ENCODE measurements around the gene FXN.

The FXN gene

DNA sequence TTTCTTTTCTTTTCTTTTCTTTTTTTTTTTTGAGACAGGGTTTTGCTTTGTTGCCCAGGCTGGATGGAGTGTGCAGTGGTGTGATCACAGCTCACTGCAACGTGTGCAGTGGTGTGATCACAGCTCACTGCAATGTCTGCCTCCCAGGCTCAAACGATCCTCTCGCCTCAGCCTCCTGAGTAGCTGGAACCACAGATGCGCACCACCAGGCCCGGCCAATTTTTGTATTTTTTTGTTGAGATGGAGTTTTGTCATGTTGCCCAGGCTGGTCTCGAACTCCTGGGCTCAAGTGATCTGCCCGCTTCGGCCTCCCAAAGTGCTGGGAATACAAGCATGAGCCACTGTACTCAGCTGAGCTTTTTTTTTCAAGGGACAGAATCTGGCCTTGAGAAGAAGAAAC is 101.8 kb downstream of the FXN start:
- Histone ChIP-seq H2AFZ (ENCODE audit: low read length) (no peak overlapping the region), H3K79me2 (ENCODE audit: insufficient read depth, low read length) (no peaks in the 10 kb centered on the region)

GRCh38 chr9:69139596-69139995 is 104.0 kb downstream of the FXN start:
- Histone ChIP-seq H4K20me1 (ENCODE audit: insufficient read depth, low read length) (no peaks in the 10 kb centered on the region), H3F3A (ENCODE audit: insufficient read depth, low read length) (no peaks in the 10 kb centered on the region), H3K79me2 (ENCODE audit: insufficient read depth, low read length) (no peaks in the 10 kb centered on the region), H3K9ac (ENCODE audit: low read length) (no peak overlapping the region), H2AFZ (ENCODE audit: low read length) (no peak overlapping the region), H3K9me3 (ENCODE audit: low read length) (no peaks in the 10 kb centered on the region), H3K4me3 (ENCODE audit: low read depth, low read length, poor library complexity, severe bottlenecking) (no peak overlapping the region), H3K27me3 (ENCODE audit: insufficient read depth, low read length) (no peaks in the 10 kb centered on the region), H3K36me3 (ENCODE audit: insufficient read depth, low read length) (no peaks in the 10 kb centered on the region; the same call in 1 of the 2 replicates), H3K9me2 (ENCODE audit: low read depth, low read length) (no peaks in the 10 kb centered on the region), H3K27ac (ENCODE audit: low read depth, low read length, poor library complexity, severe bottlenecking) (no peak overlapping the region), H3K4me2 (ENCODE audit: low read length) (no peak overlapping the region), H3K4me1 (ENCODE audit: insufficient read depth, low read length, severe bottlenecking) (no peaks in the 10 kb centered on the region)
- TF ChIP-seq, protein P1, sequence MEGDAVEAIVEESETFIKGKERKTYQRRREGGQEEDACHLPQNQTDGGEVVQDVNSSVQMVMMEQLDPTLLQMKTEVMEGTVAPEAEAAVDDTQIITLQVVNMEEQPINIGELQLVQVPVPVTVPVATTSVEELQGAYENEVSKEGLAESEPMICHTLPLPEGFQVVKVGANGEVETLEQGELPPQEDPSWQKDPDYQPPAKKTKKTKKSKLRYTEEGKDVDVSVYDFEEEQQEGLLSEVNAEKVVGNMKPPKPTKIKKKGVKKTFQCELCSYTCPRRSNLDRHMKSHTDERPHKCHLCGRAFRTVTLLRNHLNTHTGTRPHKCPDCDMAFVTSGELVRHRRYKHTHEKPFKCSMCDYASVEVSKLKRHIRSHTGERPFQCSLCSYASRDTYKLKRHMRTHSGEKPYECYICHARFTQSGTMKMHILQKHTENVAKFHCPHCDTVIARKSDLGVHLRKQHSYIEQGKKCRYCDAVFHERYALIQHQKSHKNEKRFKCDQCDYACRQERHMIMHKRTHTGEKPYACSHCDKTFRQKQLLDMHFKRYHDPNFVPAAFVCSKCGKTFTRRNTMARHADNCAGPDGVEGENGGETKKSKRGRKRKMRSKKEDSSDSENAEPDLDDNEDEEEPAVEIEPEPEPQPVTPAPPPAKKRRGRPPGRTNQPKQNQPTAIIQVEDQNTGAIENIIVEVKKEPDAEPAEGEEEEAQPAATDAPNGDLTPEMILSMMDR (IDR thresholded peaks at IDR 0.05; ENCODE audit: low read length): no peak
- no peak for TF ChIP-seq EZH2 (IDR thresholded peaks at IDR 0.05; ENCODE audit: borderline replicate concordance, low read length)

More for the DNA sequence above, 101.8 kb downstream of the FXN start:
- TF ChIP-seq EZH2 (IDR thresholded peaks at IDR 0.05; ENCODE audit: borderline replicate concordance, low read length): no peak
- TF ChIP-seq, protein P1 (IDR thresholded peaks at IDR 0.05; ENCODE audit: low read length): no peak
- Histone ChIP-seq H3K27ac (ENCODE audit: low read depth, low read length, poor library complexity, severe bottlenecking) (no peak overlapping the region), H4K20me1 (ENCODE audit: insufficient read depth, low read length) (no peaks in the 10 kb centered on the region), H3K9me2 (ENCODE audit: low read depth, low read length) (no peaks in the 10 kb centered on the region), H3K9me3 (ENCODE audit: low read length) (no peaks in the 10 kb centered on the region), H3K36me3 (ENCODE audit: insufficient read depth, low read length) (peaks cover 3% of the 10 kb centered on the region), H3K4me3 (ENCODE audit: low read depth, low read length, poor library complexity, severe bottlenecking) (no peak overlapping the region), H3K27me3 (ENCODE audit: insufficient read depth, low read length) (no peaks in the 10 kb centered on the region), H3F3A (ENCODE audit: insufficient read depth, low read length) (no peaks in the 10 kb centered on the region), H3K4me2 (ENCODE audit: low read length) (no peak overlapping the region), H3K9ac (ENCODE audit: low read length) (no peak overlapping the region), H3K4me1 (ENCODE audit: insufficient read depth, low read length, severe bottlenecking) (no peaks in the 10 kb centered on the region)

GRCh38 chr9:69140123-69140735 is 104.7 kb downstream of the FXN start:
- TF ChIP-seq, protein P1 (IDR thresholded peaks at IDR 0.05; ENCODE audit: low read length): no peak
- no peak for TF ChIP-seq EZH2 (IDR thresholded peaks at IDR 0.05; ENCODE audit: borderline replicate concordance, low read length)
- no peak overlapping the region for H2AFZ ChIP-seq (ENCODE audit: low read length)
- H3F3A ChIP-seq (ENCODE audit: insufficient read depth, low read length): no peaks in the 10 kb centered on the region
- H3K27me3 ChIP-seq (ENCODE audit: insufficient read depth, low read length): no peaks in the 10 kb centered on the region
- no peaks in the 10 kb centered on the region for H4K20me1 ChIP-seq (ENCODE audit: insufficient read depth, low read length)
- no peaks in the 10 kb centered on the region for H3K79me2 ChIP-seq (ENCODE audit: insufficient read depth, low read length)
- no peaks in the 10 kb centered on the region for H3K9me3 ChIP-seq (ENCODE audit: low read length)
- no peak overlapping the region for H3K4me2 ChIP-seq (ENCODE audit: low read length)
- H3K36me3 ChIP-seq (ENCODE audit: insufficient read depth, low read length): no peaks in the 10 kb centered on the region; the same call in 1 of the 2 replicates
- no peaks in the 10 kb centered on the region for H3K9me2 ChIP-seq (ENCODE audit: low read depth, low read length)
- no peak overlapping the region for H3K4me3 ChIP-seq (ENCODE audit: low read depth, low read length, poor library complexity, severe bottlenecking)
- H3K4me1 ChIP-seq (ENCODE audit: insufficient read depth, low read length, severe bottlenecking): no peaks in the 10 kb centered on the region
- H3K27ac ChIP-seq (ENCODE audit: low read depth, low read length, poor library complexity, severe bottlenecking): no peak overlapping the region
- no peak overlapping the region for H3K9ac ChIP-seq (ENCODE audit: low read length)
